GM12891 (cell line): ENCODE results near the gene ATL1.

Experiments
- PAX5 ChIP-seq: IDR thresholded peaks from 2 replicates; pipeline ENCODE4 v1.6.1; 2011; ENCODE audit warnings: low read length, moderate library complexity, mild to moderate bottlenecking; ENCODE audit not compliant: insufficient read depth, severe bottlenecking
- POLR2A ChIP-seq: IDR thresholded peaks from 2 replicates; pipeline ENCODE4 v1.6.1; 2011; ENCODE audit warnings: low read depth, low read length, control low read depth
- POLR2AphosphoS5 ChIP-seq: IDR thresholded peaks from 2 replicates; pipeline ENCODE4 v1.6.1; 2011; ENCODE audit warnings: low read depth, low read length, control low read depth
- POU2F2 ChIP-seq: IDR thresholded peaks from 2 replicates; pipeline ENCODE4 v1.6.1; 2011; ENCODE audit warnings: low read depth, mild to moderate bottlenecking, control low read depth, low read length, moderate library complexity
- TAF1 ChIP-seq: IDR thresholded peaks from 2 replicates; pipeline ENCODE4 v1.6.1; 2011; ENCODE audit warnings: low read depth, low read length, control low read depth

DNA sequence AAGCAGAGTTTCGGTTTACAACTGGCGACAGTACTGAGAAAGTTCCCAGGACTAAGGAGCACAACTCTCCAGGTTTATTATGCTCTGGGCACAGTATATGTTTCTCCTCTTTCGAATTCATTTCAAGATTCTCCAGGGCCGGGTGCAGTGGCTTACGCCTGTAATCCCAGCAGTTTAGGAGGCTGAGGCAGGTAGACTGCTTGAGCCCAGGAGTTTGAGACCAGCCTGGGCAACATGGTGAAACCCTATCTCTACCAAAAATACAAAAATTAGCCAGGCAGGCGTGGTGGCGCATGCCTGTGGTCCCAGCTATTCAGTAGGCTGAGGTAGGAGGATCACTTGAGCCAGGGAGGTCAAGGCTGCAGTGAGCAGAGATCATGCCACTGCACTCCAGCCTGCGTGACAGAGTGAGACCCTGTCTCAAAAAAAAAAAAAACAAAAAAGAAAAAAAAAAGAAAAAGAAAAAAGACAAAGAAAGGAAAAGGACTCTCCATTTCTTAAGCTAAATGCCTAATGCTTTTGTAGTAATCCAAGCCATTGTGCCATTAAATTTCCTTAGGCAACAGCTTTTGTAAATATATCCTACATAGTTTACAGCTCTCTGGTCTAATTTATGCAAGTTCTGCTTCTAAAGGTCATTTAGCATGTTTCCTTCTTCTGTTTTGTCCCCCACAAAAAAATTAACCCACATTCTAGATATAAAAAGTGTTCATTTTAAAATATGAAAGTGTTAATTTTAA lies 34.8 kb downstream of the ATL1 start:
- no peak for TF ChIP-seq POLR2AphosphoS5
- TF ChIP-seq PAX5: no peak
- TF ChIP-seq POU2F2: no peak
- TF ChIP-seq POLR2A: no peak
- TF ChIP-seq TAF1: no peak
